ENCODE measurements around the gene TASOR2.

Gene TASOR2

DNA sequence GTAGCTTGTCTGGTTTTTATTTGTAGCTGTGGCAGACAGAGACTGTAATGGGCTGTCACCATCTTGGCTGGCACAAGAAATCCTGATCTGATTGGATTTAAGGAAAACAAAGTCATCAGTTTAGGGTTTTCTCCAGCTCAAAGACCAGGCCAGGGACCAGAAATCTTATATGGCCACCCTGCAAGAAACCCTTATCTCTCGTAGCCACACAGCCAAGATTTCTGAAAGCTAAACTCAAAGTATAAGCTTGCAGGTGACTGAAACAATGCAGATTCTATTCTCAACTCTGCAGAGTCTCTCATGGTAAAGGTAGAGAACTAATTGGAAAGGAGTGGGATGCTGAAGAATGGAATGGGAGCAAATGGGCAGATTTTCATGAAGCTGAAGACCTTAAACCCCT lies 15.0 kb upstream of the TASOR2 start:
- no peaks in the 10 kb centered on the region for H3K27me3 ChIP-seq
- no peak overlapping the region for H3K27ac ChIP-seq
- no peak for DNase-seq
- no peak overlapping the region for H3K4me3 ChIP-seq
- peaks cover 0 to 19% (median 12%) of the 10 kb centered on the region in 4 donors for H3K4me1 ChIP-seq
- TF ChIP-seq, protein P1, sequence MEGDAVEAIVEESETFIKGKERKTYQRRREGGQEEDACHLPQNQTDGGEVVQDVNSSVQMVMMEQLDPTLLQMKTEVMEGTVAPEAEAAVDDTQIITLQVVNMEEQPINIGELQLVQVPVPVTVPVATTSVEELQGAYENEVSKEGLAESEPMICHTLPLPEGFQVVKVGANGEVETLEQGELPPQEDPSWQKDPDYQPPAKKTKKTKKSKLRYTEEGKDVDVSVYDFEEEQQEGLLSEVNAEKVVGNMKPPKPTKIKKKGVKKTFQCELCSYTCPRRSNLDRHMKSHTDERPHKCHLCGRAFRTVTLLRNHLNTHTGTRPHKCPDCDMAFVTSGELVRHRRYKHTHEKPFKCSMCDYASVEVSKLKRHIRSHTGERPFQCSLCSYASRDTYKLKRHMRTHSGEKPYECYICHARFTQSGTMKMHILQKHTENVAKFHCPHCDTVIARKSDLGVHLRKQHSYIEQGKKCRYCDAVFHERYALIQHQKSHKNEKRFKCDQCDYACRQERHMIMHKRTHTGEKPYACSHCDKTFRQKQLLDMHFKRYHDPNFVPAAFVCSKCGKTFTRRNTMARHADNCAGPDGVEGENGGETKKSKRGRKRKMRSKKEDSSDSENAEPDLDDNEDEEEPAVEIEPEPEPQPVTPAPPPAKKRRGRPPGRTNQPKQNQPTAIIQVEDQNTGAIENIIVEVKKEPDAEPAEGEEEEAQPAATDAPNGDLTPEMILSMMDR (IDR thresholded peaks at IDR 0.05), result no peak
- H3K36me3 ChIP-seq, result no peaks in the 10 kb centered on the region
- intact Hi-C loops (cut with DNase I; ENCODE audit: low total_unique reads), result no loop called here
- peaks cover 0 to 7% (median 0%) of the 10 kb centered on the region in 3 donors for H3K9me3 ChIP-seq

DNA sequence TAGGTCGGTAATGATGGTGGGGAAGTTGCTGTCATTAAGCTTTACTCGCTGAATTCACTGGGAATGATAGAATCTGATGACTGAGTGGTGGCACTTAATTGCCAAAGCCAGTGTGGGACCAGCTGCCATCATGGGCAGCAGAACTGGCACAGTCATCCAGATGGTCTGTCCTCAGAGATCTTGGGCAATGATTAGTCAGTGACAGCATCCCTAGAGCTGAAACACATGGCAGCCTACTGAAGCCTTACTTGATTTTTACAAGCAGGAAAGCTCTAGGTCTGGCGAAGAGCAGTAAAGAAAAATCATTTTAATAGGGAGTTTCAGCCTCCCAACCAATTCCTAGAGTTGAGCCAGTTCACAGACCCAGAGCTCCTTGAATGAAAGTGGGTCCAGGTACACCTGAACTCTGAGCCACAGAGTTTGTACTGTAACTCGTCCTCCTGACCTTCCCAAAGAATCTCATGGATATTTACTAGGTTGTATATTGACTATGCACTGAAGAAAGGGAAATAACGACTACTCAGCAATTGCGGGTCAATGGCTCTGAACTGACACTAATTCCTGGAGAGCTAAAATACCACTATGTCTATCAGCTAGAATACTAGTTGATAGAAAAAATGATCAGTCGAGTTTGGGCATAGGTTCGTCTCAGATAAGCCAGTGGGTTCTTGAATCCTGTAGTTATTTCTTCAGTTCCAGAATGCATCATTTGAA lies 13.8 kb upstream of the TASOR2 start:
- H3K36me3 ChIP-seq, result no peaks in the 10 kb centered on the region
- H3K27ac ChIP-seq, result no peak overlapping the region
- no peak for DNase-seq
- TF ChIP-seq, protein P1 (IDR thresholded peaks at IDR 0.05), result no peak
- no peak overlapping the region for H3K4me3 ChIP-seq
- peaks cover 0 to 9% (median 8%) of the 10 kb centered on the region in 4 donors for H3K4me1 ChIP-seq
- H3K9me3 ChIP-seq, result peaks cover 0 to 7% (median 0%) of the 10 kb centered on the region in 3 donors
- H3K27me3 ChIP-seq, result no peaks in the 10 kb centered on the region
- intact Hi-C loops (cut with DNase I; ENCODE audit: low total_unique reads), result no loop called here

DNA sequence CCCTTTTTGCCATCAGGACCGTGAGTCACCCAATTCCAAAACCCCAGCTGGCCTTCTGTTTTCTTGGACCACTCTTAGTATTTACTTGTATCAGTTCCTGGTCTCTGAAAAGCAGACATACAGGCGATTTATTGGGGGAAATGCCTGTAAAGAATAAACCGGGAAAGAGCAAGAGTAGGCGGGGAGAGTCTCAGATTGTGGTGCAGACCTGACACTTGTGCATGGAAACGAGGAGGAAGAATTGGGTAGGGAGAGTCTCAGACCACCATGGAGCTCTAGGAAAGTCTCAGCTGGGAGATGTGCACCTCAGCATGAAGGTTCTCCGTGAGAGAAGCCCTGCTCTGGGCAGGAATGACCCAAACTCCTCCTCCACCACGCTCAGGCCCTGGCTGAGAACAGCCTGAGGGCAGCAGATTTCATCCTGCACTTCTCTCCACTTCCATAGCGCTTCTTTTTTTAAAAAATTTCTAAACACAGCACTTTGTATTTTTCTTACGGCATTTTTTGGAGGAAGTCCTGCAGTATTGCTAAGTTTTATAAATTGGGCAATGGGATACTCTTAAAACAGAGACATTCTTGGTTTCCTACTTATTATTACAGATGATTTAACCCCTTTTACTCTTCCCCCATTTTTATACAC lies 6.1 kb upstream of the TASOR2 start:
- TF ChIP-seq, protein P1 (IDR thresholded peaks at IDR 0.05), result no peak

DNA sequence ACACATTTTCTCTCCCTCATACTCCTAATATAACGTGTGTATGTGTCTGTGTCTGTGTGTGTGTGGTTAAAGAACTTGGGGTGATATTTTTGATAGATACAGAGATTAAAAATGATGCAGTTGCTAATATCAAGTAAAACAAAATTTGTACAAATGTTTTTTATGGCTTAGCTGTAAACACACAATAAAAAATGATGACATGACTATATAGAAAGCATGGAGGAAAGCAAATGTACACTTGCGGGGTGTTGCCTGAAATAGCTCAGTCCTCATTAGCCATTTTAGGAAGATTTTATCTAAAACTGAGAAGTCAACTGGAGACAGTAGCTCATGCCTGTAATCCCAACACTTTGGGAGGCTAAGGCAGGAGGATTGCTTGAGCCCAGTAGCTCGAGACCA lies 5.6 kb upstream of the TASOR2 start:
- Histone ChIP-seq H3K9me3 (peaks cover 0 to 4% (median 0%) of the 10 kb centered on the region in 3 donors), H3K27ac (no peak overlapping the region), H3K4me1 (peaks cover 0 to 3% (median under 1%) of the 10 kb centered on the region in 4 donors), H3K27me3 (peaks cover 0 to 3% of the 10 kb centered on the region in 2 donors), H3K36me3 (no peaks in the 10 kb centered on the region), H3K4me3 (no peak overlapping the region)
- TF ChIP-seq, protein P1 (IDR thresholded peaks at IDR 0.05), result no peak
- intact Hi-C loops (cut with DNase I; ENCODE audit: low total_unique reads), result no loop called here
- DNase-seq, result no peak

More for the DNA sequence above, 6.1 kb upstream of the TASOR2 start:
- intact Hi-C loops (cut with DNase I; ENCODE audit: low total_unique reads), result no loop called here
- DNase-seq, result no peak
- H3K9me3 ChIP-seq, result peaks cover 0 to 7% (median 0%) of the 10 kb centered on the region in 3 donors
- peaks cover 0 to 3% of the 10 kb centered on the region in 2 donors for H3K27me3 ChIP-seq
- no peak overlapping the region for H3K27ac ChIP-seq
- H3K4me3 ChIP-seq, result no peak overlapping the region
- H3K36me3 ChIP-seq, result no peaks in the 10 kb centered on the region
- no peaks in the 10 kb centered on the region for H3K4me1 ChIP-seq

DNA sequence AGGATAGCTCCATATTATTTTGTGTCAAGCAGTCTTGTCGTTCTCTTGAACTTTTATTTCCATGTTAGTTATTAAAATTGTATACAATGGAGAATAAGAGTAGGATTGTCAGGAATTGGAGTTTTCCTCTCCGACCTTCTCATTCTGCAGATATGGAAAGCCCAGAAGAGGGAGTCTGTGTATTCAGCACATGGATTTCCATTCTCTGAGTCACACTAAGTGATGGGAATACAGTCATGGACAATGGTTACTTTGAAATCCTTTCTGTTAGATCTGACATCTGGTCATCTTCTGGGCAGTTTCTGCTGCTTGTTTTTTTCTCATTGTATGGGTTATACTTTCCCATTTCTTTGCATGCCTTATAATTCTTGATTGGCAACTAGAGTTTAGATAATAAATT lies 5.0 kb upstream of the TASOR2 start:
- Histone ChIP-seq H3K4me3 (no peak overlapping the region), H3K27me3 (peaks cover 0 to 3% of the 10 kb centered on the region in 2 donors), H3K9me3 (no peaks in the 10 kb centered on the region), H3K36me3 (no peaks in the 10 kb centered on the region), H3K4me1 (peaks cover 0 to 6% (median 3%) of the 10 kb centered on the region in 4 donors), H3K27ac (no peak overlapping the region)
- TF ChIP-seq, protein P1 (IDR thresholded peaks at IDR 0.05), result no peak
- DNase-seq, result no peak
- intact Hi-C loops (cut with DNase I; ENCODE audit: low total_unique reads), result loop anchor here (10.0 kb wide), 2 partner anchors 195 to 235 kb away; no protein-coding TSS in a partner anchor
